H7 (cell line): ENCODE results near the gene CSRP3. TPM values are rescaled to one million over a fixed set of nuclear protein-coding genes. Genes with fewer than 3 reads are reported as not detected.

Source experiments
- DNase-seq: peaks from one replicate; pipeline ENCODE4 v3.0.0; 2012
- H3K27me3 ChIP-seq: 2 replicates; pipeline ENCODE4 v1.6.0; 2011; ENCODE audit warnings: mild to moderate bottlenecking, low read length; ENCODE audit not compliant: control insufficient read depth, insufficient read depth
- H3K36me3 ChIP-seq: replicated peaks from 2 replicates; pipeline ENCODE4 v1.5.1; 2011; ENCODE audit warnings: low read length; ENCODE audit not compliant: control insufficient read depth, insufficient read depth
- H3K4me3 ChIP-seq: 2 replicates; pipeline ENCODE4 v1.5.1; 2011; ENCODE audit warnings: low read depth, mild to moderate bottlenecking, control low read depth, low read length, moderate library complexity; ENCODE audit not compliant: insufficient read depth
- total RNA-seq: library from RNA; depleted of rRNA; stranded (reverse); fragments of >200 nt; shearing (Covaris generic); gene quantifications from 2 replicates; pipeline ENCODE4 v1.2.3, GENCODE V29; 2014; rRNA removed

Gene CSRP3
- total RNA-seq, result not detected in 2 replicates

DNA sequence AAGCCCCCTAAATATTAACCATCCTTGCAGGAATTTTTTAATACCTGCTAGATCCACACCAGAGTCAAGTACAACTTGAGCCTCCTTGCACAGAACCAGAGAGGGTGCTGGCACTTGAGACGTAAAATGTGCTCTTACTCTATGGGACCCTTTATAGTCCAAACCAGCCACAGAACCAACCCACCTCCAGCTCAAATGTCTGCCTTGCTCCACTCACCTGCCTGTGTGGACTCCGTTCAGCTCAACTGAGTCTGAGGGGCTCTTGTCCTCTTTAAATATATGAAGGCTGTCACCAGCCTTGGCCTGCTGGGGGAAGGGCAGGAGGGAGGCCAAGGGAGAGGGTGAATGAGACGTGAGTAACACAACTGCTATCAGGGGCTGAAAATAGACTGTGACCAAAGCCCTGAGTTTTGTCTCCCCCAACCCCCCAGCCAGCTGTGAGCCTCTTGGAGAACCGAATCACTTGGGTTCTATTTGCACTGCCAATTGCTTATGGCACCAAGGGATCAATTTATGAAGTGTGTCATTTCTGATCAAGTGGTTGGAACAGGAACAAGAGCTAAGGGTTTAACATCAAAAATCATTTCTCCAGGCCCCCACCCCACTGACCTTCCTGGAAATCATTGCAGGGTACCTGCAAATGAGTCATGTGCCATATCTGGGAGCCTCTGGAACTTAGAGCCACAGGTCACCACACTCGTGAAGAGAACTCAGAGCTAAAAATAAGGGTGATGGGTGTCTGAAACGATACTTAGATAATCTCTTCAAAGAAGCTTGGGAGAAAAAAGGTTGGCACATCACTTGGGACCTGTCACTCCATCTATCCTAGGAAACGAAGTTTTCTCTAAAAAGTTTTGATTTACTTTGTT is at the start of gene CSRP3:
TSS of gene CSRP3 (minus strand) at position 247 of the 869 bp plus-strand sequence. CDS start 9,535 bp downstream, outside the sequence.
- DNase-seq, result no peak
- no peak within 1 kb of the TSS for H3K4me3 ChIP-seq
- H3K36me3 ChIP-seq, result no peaks in the 10 kb centered on the region
- H3K27me3 ChIP-seq, result no peaks in the 10 kb centered on the region

DNA sequence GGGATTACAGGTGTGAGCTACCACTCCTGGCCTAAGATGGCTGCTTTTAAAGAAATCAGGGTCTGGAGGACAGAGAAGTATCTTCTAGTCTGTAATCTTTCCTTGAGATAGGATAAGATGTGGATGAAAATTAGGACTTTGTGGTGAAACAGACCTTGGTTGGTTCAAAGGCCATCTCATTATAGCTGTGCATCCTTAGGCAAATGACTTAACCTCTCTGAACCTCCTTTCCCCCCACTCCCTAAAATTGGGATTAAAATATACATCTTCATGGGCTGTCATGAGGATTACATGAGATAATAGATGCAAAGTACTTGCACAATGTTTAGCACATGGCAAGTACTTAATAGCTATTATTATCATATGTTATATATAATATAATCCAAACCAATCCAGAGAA is 49.8 kb upstream of the CSRP3 start:
- no peaks in the 10 kb centered on the region for H3K27me3 ChIP-seq
- no peaks in the 10 kb centered on the region for H3K36me3 ChIP-seq
- no peak overlapping the region for H3K4me3 ChIP-seq
- DNase-seq, result no peak

DNA sequence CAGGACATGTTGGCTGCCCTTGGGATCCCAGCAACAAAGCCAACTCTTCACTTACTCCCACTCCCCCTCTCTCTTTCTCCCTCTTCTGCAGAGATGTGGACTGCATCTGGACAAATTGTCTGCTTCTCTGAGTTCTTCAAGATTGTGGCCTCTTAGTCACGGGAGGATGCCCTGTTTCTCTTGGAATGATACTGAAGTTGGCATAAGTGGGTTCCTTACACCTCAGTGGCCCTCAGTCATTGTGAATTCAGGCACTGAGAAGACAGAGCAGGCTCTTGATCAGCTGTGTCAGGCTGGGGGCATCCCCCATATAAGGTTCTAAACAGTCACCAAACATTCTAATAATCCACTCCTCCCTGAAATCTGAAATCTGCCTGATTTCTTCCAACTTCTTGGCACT is 45.0 kb upstream of the CSRP3 start:
- Histone ChIP-seq H3K36me3 (no peaks in the 10 kb centered on the region), H3K4me3 (no peak overlapping the region), H3K27me3 (peaks cover 25% of the 10 kb centered on the region)
- DNase-seq, result no peak

DNA sequence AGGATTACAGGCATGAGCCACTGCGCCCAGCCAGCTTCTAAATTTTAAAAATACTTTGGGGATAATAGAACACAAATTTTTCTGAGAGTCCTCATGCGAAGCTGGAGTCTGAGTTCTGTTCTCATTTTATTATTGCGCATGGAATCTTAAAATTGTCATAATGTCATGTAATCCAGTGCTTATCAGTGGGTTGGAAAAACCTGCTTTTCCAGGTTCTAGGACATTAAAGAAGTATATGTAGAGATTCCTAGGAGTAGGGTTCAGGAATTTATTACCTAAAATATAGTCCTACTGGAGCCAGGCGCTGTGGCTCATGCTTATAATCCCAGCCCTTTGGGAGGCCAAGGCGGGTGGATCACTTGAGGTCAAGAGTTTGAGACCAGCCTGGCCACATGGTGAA is 43.6 kb upstream of the CSRP3 start:
- no peaks in the 10 kb centered on the region for H3K36me3 ChIP-seq
- peaks cover 25% of the 10 kb centered on the region for H3K27me3 ChIP-seq
- H3K4me3 ChIP-seq, result no peak overlapping the region
- DNase-seq, result no peak

DNA sequence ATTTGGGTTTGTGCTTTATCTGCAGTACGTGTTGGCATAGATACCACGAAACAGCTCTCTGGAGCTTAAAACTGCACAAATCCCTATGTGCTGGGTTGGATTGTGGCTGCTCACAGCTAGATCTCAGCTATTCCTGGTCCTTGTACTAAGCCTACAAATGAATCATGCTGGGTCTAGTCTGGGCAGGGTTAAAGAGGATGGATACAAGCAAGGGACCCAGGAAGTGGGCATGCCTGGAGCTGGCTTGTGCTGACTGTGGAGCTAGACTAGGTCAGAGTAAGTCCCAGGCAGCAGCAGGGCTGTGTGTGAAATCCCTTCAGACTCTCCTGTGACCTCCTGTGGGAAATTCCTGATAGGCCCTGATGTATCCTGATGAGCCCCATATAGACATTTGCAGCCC is 42.8 kb upstream of the CSRP3 start:
- H3K4me3 ChIP-seq, result no peak overlapping the region
- DNase-seq, result no peak
- H3K27me3 ChIP-seq, result peaks cover 25% of the 10 kb centered on the region
- H3K36me3 ChIP-seq, result no peaks in the 10 kb centered on the region

DNA sequence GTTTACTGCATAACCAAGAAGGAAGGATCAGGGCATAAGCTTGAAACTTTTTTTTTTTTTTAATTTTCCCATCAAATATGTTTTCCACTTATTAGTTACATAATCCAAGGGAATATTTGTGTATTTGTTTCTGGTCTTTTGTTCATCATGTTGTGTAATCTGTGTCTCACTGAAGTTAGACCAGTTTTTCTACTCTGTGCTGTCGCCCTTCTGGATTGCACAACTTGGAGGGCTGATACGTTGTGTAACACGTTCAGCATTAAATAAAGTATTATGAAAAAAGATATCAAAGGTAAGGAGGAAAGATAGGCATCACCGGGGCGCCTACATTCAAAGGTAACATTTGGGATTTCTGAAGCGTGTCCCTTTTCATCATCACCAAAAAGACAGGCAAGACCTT is 42.3 kb upstream of the CSRP3 start:
- Histone ChIP-seq H3K27me3 (peaks cover 25% of the 10 kb centered on the region), H3K36me3 (no peaks in the 10 kb centered on the region), H3K4me3 (no peak overlapping the region)
- no peak for DNase-seq

DNA sequence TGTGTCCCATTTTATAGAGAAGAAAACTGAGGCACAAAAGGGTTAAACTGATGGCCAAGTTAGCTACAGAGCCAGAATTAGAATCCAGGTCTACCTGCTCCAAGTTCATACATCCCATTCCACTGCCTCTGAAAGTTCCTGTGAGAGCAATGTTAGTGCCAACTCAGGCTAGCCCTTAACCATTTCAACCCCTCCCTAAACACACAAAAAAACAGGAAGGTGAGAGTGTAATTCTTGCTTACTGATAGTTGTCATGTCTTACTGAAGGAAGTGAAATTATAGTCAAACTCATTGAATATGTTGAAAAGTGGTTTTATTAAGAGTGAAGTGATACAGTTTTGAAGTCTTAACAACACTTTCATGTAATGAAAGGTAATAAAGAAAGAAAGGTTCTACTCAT is 41.8 kb upstream of the CSRP3 start:
- no peak overlapping the region for H3K4me3 ChIP-seq
- DNase-seq, result no peak
- H3K36me3 ChIP-seq, result no peaks in the 10 kb centered on the region
- H3K27me3 ChIP-seq, result peaks cover 25% of the 10 kb centered on the region

DNA sequence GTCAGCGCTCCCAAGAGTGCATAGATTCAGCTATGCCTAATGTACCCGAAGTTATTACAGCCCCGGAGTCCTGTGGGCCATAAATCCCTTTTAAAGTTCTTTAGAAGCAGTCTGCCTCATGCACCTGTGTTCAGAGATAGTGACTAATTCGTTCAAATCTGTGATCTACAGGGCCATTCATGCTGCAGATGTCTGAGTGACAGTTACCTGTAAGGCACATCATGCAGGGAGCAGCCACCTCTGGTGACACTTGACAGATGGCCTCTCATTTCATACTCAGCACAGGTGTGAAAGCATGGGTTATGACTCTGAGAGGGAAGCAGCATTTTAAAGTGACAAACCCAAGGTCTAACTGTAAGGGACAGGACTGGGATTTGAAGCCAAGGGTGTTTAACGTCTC is 41.4 kb upstream of the CSRP3 start:
- DNase-seq, result no peak
- Histone ChIP-seq H3K27me3 (peaks cover 25% of the 10 kb centered on the region), H3K4me3 (no peak overlapping the region), H3K36me3 (no peaks in the 10 kb centered on the region)

DNA sequence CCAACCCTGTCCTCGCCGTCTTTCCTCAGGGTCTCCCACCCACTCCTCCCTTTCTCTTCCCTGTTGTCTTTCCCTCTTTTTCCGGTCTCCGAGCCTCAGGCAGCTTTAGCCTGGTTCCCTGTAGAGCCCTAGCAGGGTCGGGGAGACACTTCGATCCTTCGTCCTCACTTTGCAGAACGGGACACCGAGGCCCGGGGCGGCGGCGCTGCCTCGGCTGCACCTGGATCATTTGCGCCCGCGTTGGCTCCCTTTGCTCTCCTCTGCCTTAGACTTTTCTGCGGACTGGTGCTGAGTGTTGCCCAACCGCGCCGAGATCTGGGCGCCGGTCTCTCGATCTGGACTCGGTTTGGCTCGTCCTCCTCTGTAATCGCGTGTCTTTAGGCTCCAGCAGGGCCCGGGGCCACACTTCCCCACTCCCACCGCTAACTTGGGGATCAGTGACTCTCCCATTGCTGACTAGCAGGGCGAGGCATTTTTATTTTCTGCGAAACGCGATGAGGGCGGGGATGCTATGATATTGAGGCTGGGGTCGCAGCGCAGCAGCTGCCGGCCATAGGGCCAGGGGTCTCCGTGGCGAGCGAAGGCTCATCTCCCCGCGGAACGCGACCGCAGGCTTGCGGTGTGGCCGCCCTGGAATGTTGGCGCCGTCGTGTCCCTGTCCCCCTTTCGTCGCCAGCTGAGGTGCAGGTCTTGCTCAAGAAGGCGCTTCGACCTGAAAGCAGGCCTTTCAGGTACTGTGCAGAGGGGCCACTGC is 40.6 kb upstream of the CSRP3 start:
- H3K36me3 ChIP-seq, result no peaks in the 10 kb centered on the region
- H3K27me3 ChIP-seq, result peaks cover 25% of the 10 kb centered on the region
- peak overlapping the region; percentile 81 for H3K4me3 ChIP-seq
- DNase-seq, result peak; percentile 62

DNA sequence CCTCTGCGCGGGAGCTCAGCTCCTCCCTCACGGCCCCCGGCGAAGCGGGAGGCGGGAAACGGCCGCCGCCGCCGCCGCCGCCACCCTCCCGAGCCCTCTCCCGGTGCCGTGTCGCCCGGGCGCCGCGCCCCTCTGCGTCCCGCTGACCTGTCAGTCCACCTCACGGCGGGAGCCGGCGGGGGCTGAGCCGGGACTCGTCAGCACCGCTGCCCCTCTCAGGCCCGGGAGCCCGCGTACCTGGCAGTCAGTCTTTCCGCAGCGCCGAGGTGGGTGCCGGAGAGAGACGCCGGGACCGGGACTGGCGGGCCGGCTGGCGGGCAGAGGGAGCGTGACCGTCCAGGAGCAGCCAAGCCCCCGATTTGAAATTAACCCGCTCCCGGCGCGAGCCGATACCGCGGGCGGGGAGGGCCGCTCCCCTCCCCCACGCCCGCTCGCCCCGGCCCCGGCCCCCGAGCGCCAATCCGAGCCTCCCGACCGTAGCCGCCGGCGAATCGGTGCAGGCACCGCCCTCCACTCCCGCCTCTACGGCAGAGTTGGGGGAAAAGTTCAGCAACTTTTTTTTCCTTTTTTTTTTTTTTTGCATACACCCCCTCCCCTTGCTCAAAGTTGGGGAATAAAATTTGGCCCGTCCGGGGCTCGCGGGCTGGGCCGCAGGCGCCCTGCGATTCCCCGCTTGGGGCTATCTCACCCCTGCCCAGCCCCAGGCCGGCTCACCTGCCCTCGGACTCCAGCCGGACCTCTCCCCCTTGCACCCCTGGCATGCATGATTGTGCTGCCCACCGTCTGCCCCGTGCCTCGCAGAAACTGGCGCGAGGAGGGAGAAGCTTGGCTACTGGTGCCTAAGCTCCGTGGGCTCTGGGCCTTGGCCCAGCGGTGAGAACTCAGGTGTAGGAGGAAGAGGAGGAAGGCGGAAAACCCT is 39.7 kb upstream of the CSRP3 start:
- peak; percentile 96 for DNase-seq
- Histone ChIP-seq H3K36me3 (peaks cover 3% of the 10 kb centered on the region; the same call in 1 of the 2 replicates), H3K27me3 (peaks cover 25% of the 10 kb centered on the region), H3K4me3 (peak overlapping the region; percentile 81)

DNA sequence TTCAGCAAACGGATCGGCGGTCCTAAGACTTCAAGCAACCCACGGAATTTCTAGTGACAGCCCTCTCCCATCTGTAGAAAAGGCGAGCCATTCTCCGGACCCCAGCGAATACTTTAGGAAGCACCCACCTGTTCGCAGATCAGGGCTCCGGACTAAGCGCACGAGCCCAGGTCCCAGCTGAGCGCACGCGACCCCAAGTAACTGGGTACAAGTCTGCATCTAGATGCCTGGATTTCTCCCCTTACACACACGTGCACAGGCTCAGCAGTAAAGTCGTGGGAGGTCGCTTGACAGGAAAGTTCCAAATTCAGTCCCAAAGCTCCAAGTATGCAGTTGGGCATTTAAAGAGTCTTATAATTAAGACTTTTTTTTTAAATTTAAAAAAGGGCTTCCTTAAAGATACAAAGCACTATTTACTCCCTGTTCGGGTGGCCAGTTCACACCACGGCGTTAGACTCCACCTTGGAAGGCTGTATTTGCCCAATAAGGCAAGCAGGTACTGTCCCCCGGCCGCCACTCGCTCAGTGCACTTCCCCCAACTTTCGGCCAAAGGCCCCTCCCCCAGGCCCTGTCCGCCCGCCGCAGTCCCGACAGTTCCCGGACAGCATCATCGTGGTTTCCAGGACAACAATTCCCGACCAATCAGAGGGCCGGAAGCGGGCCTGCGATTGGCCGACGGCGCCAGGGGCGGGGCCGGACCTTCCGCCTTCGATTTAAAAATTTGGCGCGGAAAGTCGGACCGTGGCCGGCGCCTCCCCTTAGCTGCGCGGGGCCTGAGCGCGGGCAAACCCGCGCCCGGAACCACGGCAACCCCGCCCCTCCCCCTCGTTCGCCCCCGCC is 38.9 kb upstream of the CSRP3 start, which contains the start of gene E2F8:
TSS of gene E2F8 (minus strand) at position 526 of the 840 bp plus-strand sequence. CDS start 824 bp downstream, outside the sequence.
- H3K36me3 ChIP-seq, result peaks cover 4% of the 10 kb centered on the region
- H3K4me3 ChIP-seq, result peak within 1 kb of the TSS; percentile 81
- peak; percentile 98 for DNase-seq
- peaks cover 25% of the 10 kb centered on the region for H3K27me3 ChIP-seq

DNA sequence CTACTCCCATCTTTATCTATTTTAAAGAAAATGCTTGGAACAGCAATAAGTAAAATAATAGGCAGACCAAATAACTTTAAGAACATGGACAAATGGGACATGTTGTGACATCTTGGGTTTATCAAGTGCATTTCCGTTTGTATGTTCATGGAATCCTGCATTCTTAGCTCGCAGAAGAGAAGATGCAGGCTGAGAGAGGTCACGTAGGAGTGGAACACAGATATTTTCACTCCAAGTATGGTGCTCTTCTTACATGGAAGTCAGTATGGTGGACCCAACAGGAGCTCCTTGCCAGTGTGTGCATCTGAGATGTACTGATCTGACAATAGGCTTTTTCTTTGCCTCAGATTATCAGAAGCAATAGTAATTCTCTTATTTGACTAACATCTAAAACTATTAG is 37.3 kb upstream of the CSRP3 start:
- Histone ChIP-seq H3K4me3 (no peak overlapping the region), H3K36me3 (peaks cover 6% of the 10 kb centered on the region), H3K27me3 (peaks cover 22% of the 10 kb centered on the region)
- no peak for DNase-seq

DNA sequence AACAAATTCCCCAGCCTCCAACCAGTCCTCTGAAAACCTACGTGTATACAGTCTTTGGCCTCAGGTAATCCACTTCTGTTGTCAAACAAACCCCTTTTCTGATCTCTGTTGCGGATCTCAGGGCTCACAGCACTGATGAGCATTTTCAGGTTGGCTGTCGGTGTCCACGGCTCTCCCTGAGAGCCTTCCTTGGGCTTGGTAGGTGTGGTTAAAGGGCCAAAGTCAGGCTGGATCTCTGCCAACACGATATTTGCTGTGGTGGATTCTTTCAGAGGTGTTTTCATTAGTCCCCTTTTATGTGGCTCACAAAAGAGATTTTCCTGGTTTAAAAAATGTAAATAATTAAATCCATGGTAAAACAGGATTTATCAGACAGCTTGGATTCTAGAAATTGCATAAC is 36.0 kb upstream of the CSRP3 start:
- DNase-seq, result no peak
- Histone ChIP-seq H3K36me3 (peaks cover 6% of the 10 kb centered on the region), H3K4me3 (no peak overlapping the region), H3K27me3 (peaks cover 10% of the 10 kb centered on the region)
